KMS-11 (cell line): Measurements from ENCODE around the gene SLC8A1.
"Not testable (repeated sequence)": the region's sequence is repeated elsewhere in the genome, so short reads cannot be mapped to it uniquely, and the experiment has no call there.

Experiments
- H2AFZ ChIP-seq: fragments of 200-600 bp; sonication (generic); 2 replicates; pipeline ENCODE4 v1.6.1; 2016; ENCODE audit warnings: antibody characterized with exemption, mixed run types, low read depth
- H3K27ac ChIP-seq: fragments of 200-600 bp; sonication (generic); 2 replicates; pipeline ENCODE4 v1.6.1; 2016; ENCODE audit warnings: mild to moderate bottlenecking, mixed run types
- H3K27me3 ChIP-seq: fragments of 200-600 bp; sonication (generic); 2 replicates; pipeline ENCODE4 v1.6.1; 2017; ENCODE audit warnings: mild to moderate bottlenecking, low read depth, mixed run types, moderate library complexity; ENCODE audit not compliant: insufficient read depth
- H3K36me3 ChIP-seq: fragments of 200-600 bp; sonication (generic); 2 replicates; pipeline ENCODE4 v1.6.1; 2017; ENCODE audit warnings: mild to moderate bottlenecking, mixed run types; ENCODE audit not compliant: insufficient read depth
- H3K4me1 ChIP-seq: fragments of 200-600 bp; sonication (generic); 2 replicates; pipeline ENCODE4 v1.6.1; 2016; ENCODE audit warnings: mild to moderate bottlenecking, low read depth, mixed run types; ENCODE audit not compliant: poor library complexity, severe bottlenecking
- H3K4me2 ChIP-seq: fragments of 200-600 bp; sonication (generic); 2 replicates; pipeline ENCODE4 v1.7.0; 2016; ENCODE audit warnings: mild to moderate bottlenecking, mixed run types
- H3K4me3 ChIP-seq: fragments of 200-600 bp; sonication (generic); IDR thresholded peaks from 2 replicates; pipeline ENCODE4 v1.6.1; 2017; ENCODE audit warnings: low read depth, low read length, mixed read lengths; ENCODE audit not compliant: insufficient read depth
- H3K79me2 ChIP-seq: fragments of 200-600 bp; sonication (generic); 2 replicates; pipeline ENCODE4 v1.6.1; 2016; ENCODE audit warnings: low read depth, mixed run types; ENCODE audit not compliant: insufficient read depth
- H3K9ac ChIP-seq: fragments of 200-600 bp; sonication (generic); 2 replicates; pipeline ENCODE4 v1.6.1; 2016; ENCODE audit warnings: mild to moderate bottlenecking, mixed run types
- H4K20me1 ChIP-seq: fragments of 200-600 bp; sonication (generic); 2 replicates; pipeline ENCODE4 v1.6.1; 2016; ENCODE audit warnings: mild to moderate bottlenecking, mixed run types; ENCODE audit not compliant: insufficient read depth
- TF ChIP-seq, protein P1 (sequence below): fragments of 200-600 bp; sonication (generic); conservative IDR thresholded peaks from 2 replicates; pipeline ENCODE4 v1.6.1; 2017; ENCODE audit warnings: low read depth, mild to moderate bottlenecking, antibody characterized with exemption, low read length, moderate library complexity, mixed read lengths

SLC8A1 gene

DNA sequence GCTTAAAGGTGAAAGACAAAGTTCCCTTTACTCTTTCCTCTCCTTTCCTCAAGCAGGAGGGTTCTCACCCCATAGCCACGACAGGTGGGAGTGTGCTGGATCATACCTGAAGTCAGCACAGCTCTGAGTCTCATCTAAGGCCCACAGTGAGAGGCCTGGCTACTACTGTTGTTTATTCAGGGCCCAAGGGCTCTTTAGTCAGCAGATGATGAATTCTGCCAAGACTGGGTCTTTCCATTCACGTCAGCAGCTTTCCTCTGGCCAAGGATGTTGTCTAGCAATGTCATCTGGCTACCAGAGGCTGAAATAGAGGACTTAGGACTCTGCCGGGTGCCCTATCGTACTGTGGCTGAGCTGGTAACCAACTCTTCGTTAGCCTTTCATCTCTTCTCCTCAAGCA lies 364.5 kb downstream of the SLC8A1 start:
- H3K4me1 ChIP-seq: no peaks in the 10 kb centered on the region
- H3K9ac ChIP-seq: no peak overlapping the region
- H3K79me2 ChIP-seq: no peaks in the 10 kb centered on the region
- H3K4me3 ChIP-seq: no peak overlapping the region
- no peaks in the 10 kb centered on the region for H4K20me1 ChIP-seq
- no peak overlapping the region for H2AFZ ChIP-seq
- H3K36me3 ChIP-seq: no peaks in the 10 kb centered on the region
- H3K27ac ChIP-seq: no peak overlapping the region
- TF ChIP-seq, protein P1, sequence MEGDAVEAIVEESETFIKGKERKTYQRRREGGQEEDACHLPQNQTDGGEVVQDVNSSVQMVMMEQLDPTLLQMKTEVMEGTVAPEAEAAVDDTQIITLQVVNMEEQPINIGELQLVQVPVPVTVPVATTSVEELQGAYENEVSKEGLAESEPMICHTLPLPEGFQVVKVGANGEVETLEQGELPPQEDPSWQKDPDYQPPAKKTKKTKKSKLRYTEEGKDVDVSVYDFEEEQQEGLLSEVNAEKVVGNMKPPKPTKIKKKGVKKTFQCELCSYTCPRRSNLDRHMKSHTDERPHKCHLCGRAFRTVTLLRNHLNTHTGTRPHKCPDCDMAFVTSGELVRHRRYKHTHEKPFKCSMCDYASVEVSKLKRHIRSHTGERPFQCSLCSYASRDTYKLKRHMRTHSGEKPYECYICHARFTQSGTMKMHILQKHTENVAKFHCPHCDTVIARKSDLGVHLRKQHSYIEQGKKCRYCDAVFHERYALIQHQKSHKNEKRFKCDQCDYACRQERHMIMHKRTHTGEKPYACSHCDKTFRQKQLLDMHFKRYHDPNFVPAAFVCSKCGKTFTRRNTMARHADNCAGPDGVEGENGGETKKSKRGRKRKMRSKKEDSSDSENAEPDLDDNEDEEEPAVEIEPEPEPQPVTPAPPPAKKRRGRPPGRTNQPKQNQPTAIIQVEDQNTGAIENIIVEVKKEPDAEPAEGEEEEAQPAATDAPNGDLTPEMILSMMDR: no peak
- H3K4me2 ChIP-seq: no peak overlapping the region
- H3K27me3 ChIP-seq: no peaks in the 10 kb centered on the region

DNA sequence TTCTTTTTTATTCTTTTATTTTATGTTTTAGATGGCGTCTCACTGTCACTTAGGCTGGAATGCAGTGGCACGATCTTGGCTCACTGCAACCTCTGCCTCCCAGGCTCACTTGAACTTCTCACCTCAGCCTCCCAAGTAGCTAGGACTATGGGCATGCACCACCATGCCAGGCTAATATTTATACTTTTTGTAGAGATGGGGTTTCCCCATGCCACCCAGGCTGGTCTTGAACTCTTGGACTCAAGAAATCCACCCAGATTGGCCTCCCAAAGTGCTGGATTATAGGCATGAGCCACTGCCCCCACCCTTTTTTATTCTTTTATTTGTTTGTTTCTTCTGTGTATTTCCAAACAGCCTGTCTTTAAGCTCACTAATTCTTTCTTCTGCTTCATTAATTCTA lies 366.1 kb downstream of the SLC8A1 start:
- Histone ChIP-seq H3K4me2 (no peak overlapping the region), H3K36me3 (no peaks in the 10 kb centered on the region), H3K79me2 (no peaks in the 10 kb centered on the region), H3K27me3 (no peaks in the 10 kb centered on the region), H3K27ac (no peak overlapping the region), H2AFZ (no peak overlapping the region), H3K4me3 (no peak overlapping the region), H3K9ac (no peak overlapping the region), H3K4me1 (no peaks in the 10 kb centered on the region), H4K20me1 (no peaks in the 10 kb centered on the region)
- TF ChIP-seq, protein P1: no peak

DNA sequence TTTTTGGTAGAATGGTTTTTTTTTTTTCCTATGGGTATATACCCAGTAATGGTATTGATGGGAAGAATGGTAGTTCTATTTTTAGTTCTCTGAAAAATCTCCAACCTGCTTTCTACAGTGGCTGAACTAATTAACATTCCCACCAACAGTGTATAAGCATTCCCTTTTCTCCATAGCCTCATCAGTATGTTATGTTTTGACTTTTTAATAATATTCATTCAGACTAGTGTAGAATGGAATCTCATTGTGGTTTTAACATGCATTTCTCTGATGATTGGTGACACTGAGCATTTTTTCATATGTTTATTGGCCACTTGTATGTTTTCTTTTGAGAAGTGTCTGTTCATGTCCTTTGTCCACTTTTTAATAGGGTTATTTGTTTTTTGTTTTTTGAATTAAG lies 378.6 kb downstream of the SLC8A1 start:
- not testable (repeated sequence) for H3K27me3 ChIP-seq

DNA sequence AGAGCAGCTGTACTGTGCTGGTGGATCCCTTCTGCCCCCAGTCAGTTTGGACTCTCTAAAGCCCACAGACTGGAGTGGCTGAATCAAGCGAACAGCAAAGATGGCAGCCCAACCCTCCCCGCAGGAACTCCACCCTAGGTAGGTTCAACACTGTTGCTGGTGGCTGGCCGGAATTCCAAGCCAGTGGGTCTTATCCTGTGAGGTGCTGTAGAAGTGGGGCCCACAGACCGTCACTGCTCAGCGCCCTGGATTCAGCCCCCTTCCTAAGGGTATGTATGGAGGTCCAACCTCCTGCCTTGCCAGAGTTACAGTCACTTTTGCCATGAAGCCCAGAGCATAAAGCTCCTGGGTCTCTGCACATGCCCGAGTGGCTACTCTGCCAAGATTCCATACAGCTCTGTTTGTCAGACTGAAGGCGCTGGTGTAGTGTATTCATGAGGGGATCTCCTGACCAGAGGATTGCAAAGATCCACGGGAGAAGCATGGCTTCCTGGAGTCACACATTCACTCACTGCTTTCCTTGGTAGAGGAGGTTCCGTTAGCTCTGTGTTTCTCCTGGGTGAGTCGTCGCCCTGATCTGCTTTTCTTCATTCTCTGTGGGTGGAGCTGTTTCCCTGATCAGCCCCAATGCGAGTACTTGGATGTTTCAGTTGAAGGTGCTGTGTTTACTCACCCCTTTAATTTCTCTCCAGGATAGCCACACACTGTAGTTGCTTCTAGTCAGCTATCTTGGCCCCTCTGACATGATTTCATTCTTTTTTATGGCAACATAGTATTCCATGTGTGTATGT lies 379.3 kb downstream of the SLC8A1 start:
- Histone ChIP-seq H4K20me1 (no peaks in the 10 kb centered on the region), H3K4me1 (no peaks in the 10 kb centered on the region), H3K4me3 (no peak overlapping the region), H3K27me3 (no peaks in the 10 kb centered on the region), H3K79me2 (no peaks in the 10 kb centered on the region), H3K27ac (no peak overlapping the region), H3K4me2 (no peak overlapping the region), H3K9ac (no peak overlapping the region), H3K36me3 (no peaks in the 10 kb centered on the region), H2AFZ (no peak overlapping the region)
- TF ChIP-seq, protein P1: no peak

More for the DNA sequence above, 378.6 kb downstream of the SLC8A1 start:
- not testable (repeated sequence) for H2AFZ ChIP-seq, H3K4me1 ChIP-seq, H3K27ac ChIP-seq, H3K79me2 ChIP-seq, H3K9ac ChIP-seq, H3K4me2 ChIP-seq, H4K20me1 ChIP-seq, H3K4me3 ChIP-seq, H3K36me3 ChIP-seq

DNA sequence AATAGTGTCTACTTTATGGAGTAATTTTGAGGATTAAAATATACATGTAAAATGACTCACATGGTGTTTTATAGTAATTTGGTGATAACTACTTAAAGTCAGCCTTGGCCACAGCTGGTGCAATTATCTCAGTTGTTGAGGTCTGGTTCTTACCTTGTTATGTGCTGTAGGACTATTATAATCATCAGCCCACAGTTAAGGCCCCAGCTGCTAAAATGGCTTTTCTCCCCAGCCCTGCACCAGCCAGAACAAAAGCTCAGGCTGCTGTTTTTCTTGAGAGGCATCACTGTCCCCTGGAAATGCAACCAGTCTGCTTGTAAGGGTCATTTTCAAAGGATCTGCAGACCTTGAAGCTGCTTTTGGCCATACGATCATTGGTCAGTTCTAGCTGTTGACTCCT lies 389.5 kb downstream of the SLC8A1 start:
- no peak overlapping the region for H2AFZ ChIP-seq
- no peaks in the 10 kb centered on the region for H3K4me1 ChIP-seq
- TF ChIP-seq, protein P1: no peak
- H3K9ac ChIP-seq: no peak overlapping the region
- no peaks in the 10 kb centered on the region for H3K79me2 ChIP-seq
- no peak overlapping the region for H3K4me3 ChIP-seq
- H3K27ac ChIP-seq: no peak overlapping the region
- no peaks in the 10 kb centered on the region for H4K20me1 ChIP-seq
- H3K4me2 ChIP-seq: no peak overlapping the region
- H3K36me3 ChIP-seq: no peaks in the 10 kb centered on the region; the same call in 1 of the 2 replicates
- H3K27me3 ChIP-seq: no peaks in the 10 kb centered on the region
